K562 (cell line): ENCODE measurements around the gene CRYGA. TPM values are rescaled to one million over a fixed set of nuclear protein-coding genes. Genes with fewer than 3 reads are reported as not detected.
"Not testable (repeated sequence)": the region's sequence is repeated elsewhere in the genome, so short reads cannot be mapped to it uniquely, and the experiment has no call there.

ENCODE experiments used
- ATAC-seq: fragments of 200-7000 bp; cut with Tn5 transposase; 3 replicates; pipeline ENCODE4 v1.9.1; 2020; ENCODE audit warnings: moderate library complexity
- BruUV-seq: library from RNA; stranded (reverse); fragments of 400-500 nt; replicated peaks from 2 replicates; lab custom pipeline; 2021; lab: Mats Ljungman, UMichigan
- CTCF ChIA-PET: fragments of 300-600 bp; formaldehyde crosslinking; extraction: SDS; loops from one replicate; lab custom pipeline; 2021; ENCODE audit warnings: low intra/inter-chr PET ratio; lab: Yijun Ruan, JAX
- POLR2A ChIA-PET: fragments of 300-600, 350-650 bp; sonication (Branson Sonifier 250); formaldehyde crosslinking; extraction: SDS; loops from one replicate; lab custom pipeline; 2021; ENCODE audit warnings: antibody characterized with exemption, inconsistent platforms; lab: Yijun Ruan, JAX
- DNase-seq, 4 experiments: peaks; one replicate each; pipeline versions ENCODE4 v3.0.0 to v3.0.0-alpha.2; 2011 to 2018; ENCODE audit warnings: low spot score in 3 of 4, mixed read lengths in 3 of 4; ENCODE audit errors: extremely low read depth in 1 of 4
- FAIRE-seq: peaks from 2 replicates; lab custom pipeline; 2011; peaks lifted over from hg19 to GRCh38; lab: Jason Lieb, UNC
- H2AFZ ChIP-seq: 2 replicates; pipeline ENCODE4 v1.6.0; 2011; ENCODE audit warnings: low read depth, low read length, control low read depth, inconsistent platforms
- H3K27ac ChIP-seq: fragments of 200-600 bp; 3 replicates; pipeline ENCODE4 v1.8.0; 2011; ENCODE audit warnings: low read depth, mild to moderate bottlenecking, control low read depth, inconsistent platforms, low read length, moderate library complexity, mixed read lengths; ENCODE audit errors: extremely low read depth
- H3K27me3 ChIP-seq, 2 experiments: fragments of 300-600 bp in 1 of 2; 2 replicates in 1 of 2; 3 replicates in 1 of 2; pipeline versions ENCODE4 v1.6.0 to v1.8.0; 2011; ENCODE audit warnings: inconsistent platforms in 2 of 2, low read length in 2 of 2, mild to moderate bottlenecking in 1 of 2, mixed read lengths in 1 of 2, moderate library complexity in 1 of 2; ENCODE audit not compliant: control insufficient read depth in 2 of 2, insufficient read depth in 2 of 2
- H3K36me3 ChIP-seq: fragments of 300-600 bp; 3 replicates; pipeline ENCODE4 v1.8.0; 2011; ENCODE audit warnings: mild to moderate bottlenecking, low read length, inconsistent platforms; ENCODE audit not compliant: control insufficient read depth, insufficient read depth
- H3K4me1 ChIP-seq, 2 experiments: fragments of 200-600 bp in 1 of 2; replicated peaks in 1 of 2; 2 replicates in 1 of 2; 3 replicates in 1 of 2; pipeline versions ENCODE4 v1.5.1 to v1.8.0; 2011; ENCODE audit warnings: inconsistent platforms in 2 of 2, low read length in 2 of 2, mild to moderate bottlenecking in 1 of 2, mixed read lengths in 1 of 2, moderate library complexity in 1 of 2; ENCODE audit not compliant: control insufficient read depth in 2 of 2, insufficient read depth in 2 of 2
- H3K4me2 ChIP-seq: 2 replicates; pipeline ENCODE4 v1.6.1; 2011; ENCODE audit warnings: low read length, control low read depth, inconsistent platforms, mixed read lengths; ENCODE audit not compliant: insufficient read depth
- H3K4me3 ChIP-seq: fragments of 200-600 bp; sonication (generic), shearing (Covaris generic); 2 replicates; pipeline ENCODE4 v1.5.1; 2016; ENCODE audit warnings: control low read depth, inconsistent platforms
- H3K79me2 ChIP-seq: fragments of 200-600 bp; 3 replicates; pipeline ENCODE4 v1.8.0; 2011; ENCODE audit warnings: low read length, inconsistent platforms; ENCODE audit not compliant: control insufficient read depth, insufficient read depth
- H3K9ac ChIP-seq, 2 experiments: 2 replicates each; pipeline versions ENCODE4 v1.6.0 to v1.6.1; 2011; ENCODE audit warnings: low read depth in 2 of 2, low read length in 2 of 2, control low read depth in 1 of 2, inconsistent platforms in 1 of 2, mild to moderate bottlenecking in 1 of 2, mixed read lengths in 1 of 2; ENCODE audit not compliant: insufficient read depth in 1 of 2
- H3K9me1 ChIP-seq: one replicate; pipeline ENCODE4 v1.6.0; 2011; ENCODE audit warnings: inconsistent platforms, mild to moderate bottlenecking, low read length, moderate library complexity; ENCODE audit not compliant: control insufficient read depth, insufficient read depth
- H3K9me3 ChIP-seq: replicated peaks from 2 replicates; pipeline ENCODE4 v1.5.1; 2011; ENCODE audit warnings: low read depth, low read length, inconsistent platforms; ENCODE audit not compliant: control insufficient read depth, insufficient read depth
- H4K20me1 ChIP-seq: replicated peaks from 2 replicates; pipeline ENCODE4 v1.6.1; 2011; ENCODE audit warnings: low read length, inconsistent platforms, mixed read lengths; ENCODE audit not compliant: control insufficient read depth, insufficient read depth
- CCNT2 ChIP-seq: IDR thresholded peaks from 2 replicates; pipeline ENCODE4 v1.6.1; 2011; ENCODE audit warnings: borderline replicate concordance, low read depth, mild to moderate bottlenecking, moderate library complexity, mixed read lengths, low read length; ENCODE audit not compliant: insufficient read length; ENCODE audit errors: extremely low read depth
- TAF15 ChIP-seq: fragments of 200-400 bp; formaldehyde crosslinking; IDR thresholded peaks from 2 replicates; pipeline ENCODE4 v1.6.1; 2017; ENCODE audit warnings: mild to moderate bottlenecking, low read depth, low read length, moderate library complexity
- WGBS: fragments of 100-300 bp; shearing (Covaris generic); methylation state at CpG from one replicate; pipeline ENCODE4 v1.1.6; 2016; ENCODE audit warnings: low coverage, mixed read lengths; ENCODE audit not compliant: insufficient coverage; ENCODE audit errors: missing lambda C conversion rate; 5-methylcytosine and 5-hydroxymethylcytosine counted together
- in situ Hi-C: fragments of 300-500 bp; cut with MboI; formaldehyde crosslinking; loops from 4 replicates; pipeline ENCODE4 v1.15.0; 2018; ENCODE audit warnings: inconsistent platforms, mixed read lengths
- intact Hi-C: fragments of 100-400 bp; cut with micrococcal nuclease; formaldehyde crosslinking; loops from 2 replicates; pipeline ENCODE4 v1.14.2; 2022
- polyA plus RNA-seq, 8 experiments: library from polyadenylated mRNA; depleted of rRNA in 4 of 8; stranded (reverse) in 5 of 8; unstranded in 3 of 8; fragments of >200 nt; fragmentation: Nextera tagmentation in 2 of 8; fragmentation: Illumina TruSeq in 1 of 8; extraction: Ambion mirVana in 2 of 8; extraction: Trizol in 1 of 8; gene quantifications; 2 replicates each; pipeline versions ENCODE4 v1.2.1 to v1.2.3, GENCODE V29; 2011 to 2014; ENCODE audit warnings: inconsistent platforms in 1 of 8, missing spikeins in 1 of 8
- total RNA-seq, 7 experiments: library from RNA; depleted of rRNA in 6 of 7; stranded (reverse); fragments of >200 nt in 6 of 7; fragmentation: Illumina TruSeq in 2 of 7; extraction: Trizol in 2 of 7; gene quantifications; 2 replicates each; pipeline versions ENCODE4 v1.2.1 to v1.2.3, GENCODE V29; 2011 to 2021; ENCODE audit warnings: low replicate concordance in 1 of 7

CRYGA gene
- total and polyA plus RNA-seq, 9 of the 15 experiments (the other 6 are each of a cell fraction or from before 2014, with no cell fraction given), result not detected

DNA sequence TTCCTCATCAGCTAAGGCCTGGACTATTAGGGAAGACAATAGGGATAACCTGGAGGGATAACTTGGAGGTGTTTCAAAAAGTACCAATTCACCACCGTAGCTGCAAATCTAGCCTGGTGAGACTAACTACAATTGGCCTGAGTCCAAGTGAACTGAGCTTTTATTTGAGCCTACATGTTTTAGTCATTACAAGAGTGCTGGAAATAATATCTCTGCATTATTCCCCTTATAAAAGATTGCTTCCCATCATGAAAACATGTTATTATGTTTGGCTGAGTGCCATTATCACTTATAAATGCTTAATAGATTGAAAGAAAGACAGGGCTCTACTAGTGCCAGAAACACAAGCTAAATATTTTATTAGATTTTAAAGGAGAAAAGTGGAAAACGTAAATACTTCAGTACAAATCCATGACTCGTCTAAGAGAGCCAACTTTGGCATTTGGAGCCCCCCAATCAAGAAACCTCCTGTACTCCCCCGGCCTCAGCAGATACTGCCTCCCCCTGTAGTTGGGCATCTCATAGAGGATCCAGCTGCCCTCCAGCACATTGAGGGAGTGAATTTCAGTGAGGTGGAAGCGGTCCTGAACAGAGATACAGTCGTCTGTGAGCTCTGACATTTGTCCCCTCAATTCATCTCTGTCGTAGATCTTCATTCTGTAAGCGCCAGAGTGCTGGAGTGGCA, 21.0 kb downstream of the CRYGA start (continued):
- TF ChIP-seq CCNT2, result no peak

GRCh38 chr2:208139447-208139846, 23.9 kb downstream of the CRYGA start:
- no peak for TF ChIP-seq TAF15
- intact Hi-C loops, result no loop called here
- Histone ChIP-seq H3K9me1 (no peaks in the 10 kb centered on the region), H4K20me1 (no peaks in the 10 kb centered on the region), H3K27ac (no peak overlapping the region), H3K36me3 (no peaks in the 10 kb centered on the region), H3K27me3 (no peaks in the 10 kb centered on the region), H3K4me2 (no peak overlapping the region), H3K4me1 (no peaks in the 10 kb centered on the region), H3K9ac (no peak overlapping the region), H2AFZ (no peak overlapping the region), H3K4me3 (no peak overlapping the region), H3K79me2 (no peaks in the 10 kb centered on the region), H3K9me3 (no peaks in the 10 kb centered on the region)
- FAIRE-seq (no peak), ATAC-seq (no peak), DNase-seq (no peak)
- WGBS, result 68% methylated on average over 10 of the region's 18 CpGs
- BruUV-seq, result no TSS peak
- ChIA-PET CTCF (no interaction called here), POLR2A (no interaction called here)
- in situ Hi-C loops, result no loop called here

GRCh38 chr2:208138334-208138733, 25.1 kb downstream of the CRYGA start:
- H2AFZ ChIP-seq, H3K4me2 ChIP-seq, H3K4me1 ChIP-seq, POLR2A ChIA-PET, H3K4me3 ChIP-seq, H3K9me1 ChIP-seq, H3K9ac ChIP-seq, H3K36me3 ChIP-seq, in situ Hi-C loops, FAIRE-seq, intact Hi-C loops, DNase-seq, H3K27me3 ChIP-seq, H3K27ac ChIP-seq, CTCF ChIA-PET, H3K79me2 ChIP-seq, BruUV-seq, H4K20me1 ChIP-seq, ATAC-seq, H3K9me3 ChIP-seq: not testable (repeated sequence)
- WGBS, result 28% methylated on average over 7 of the region's 7 CpGs
